Measurements from ENCODE around the gene SPTAN1. TPM values are rescaled to one million over a fixed set of nuclear protein-coding genes. Genes with fewer than 3 reads are reported as not detected.

SPTAN1 gene
- polyA plus RNA-seq, 1 donor from 2014 or later = 287 TPM

GRCh38 chr9:128593856-128594255 is 41.5 kb downstream of the SPTAN1 start:
- no peaks in the 10 kb centered on the region for H3K9me2 ChIP-seq (ENCODE audit: insufficient read depth, low read length)
- no peaks in the 10 kb centered on the region for H3K27me3 ChIP-seq (ENCODE audit: insufficient read depth, low read depth, low read length)
- H3K79me2 ChIP-seq (replicated peaks; ENCODE audit: insufficient read depth, low read length) = no peaks in the 10 kb centered on the region
- no peaks in the 10 kb centered on the region for H3F3A ChIP-seq (ENCODE audit: insufficient read depth, low read length, poor library complexity, severe bottlenecking)
- no peaks in the 10 kb centered on the region for H3K36me3 ChIP-seq (ENCODE audit: insufficient read depth, low read length)
- no peak overlapping the region for H3K4me3 ChIP-seq (ENCODE audit: low read length)
- no peak overlapping the region for H2AFZ ChIP-seq (ENCODE audit: low read depth, low read length)
- no peak overlapping the region for H3K27ac ChIP-seq (ENCODE audit: low read length)
- no peak overlapping the region for H3K9ac ChIP-seq (ENCODE audit: low read length)
- no peak overlapping the region for H3K4me2 ChIP-seq (ENCODE audit: low read length)
- TF ChIP-seq, protein P1, sequence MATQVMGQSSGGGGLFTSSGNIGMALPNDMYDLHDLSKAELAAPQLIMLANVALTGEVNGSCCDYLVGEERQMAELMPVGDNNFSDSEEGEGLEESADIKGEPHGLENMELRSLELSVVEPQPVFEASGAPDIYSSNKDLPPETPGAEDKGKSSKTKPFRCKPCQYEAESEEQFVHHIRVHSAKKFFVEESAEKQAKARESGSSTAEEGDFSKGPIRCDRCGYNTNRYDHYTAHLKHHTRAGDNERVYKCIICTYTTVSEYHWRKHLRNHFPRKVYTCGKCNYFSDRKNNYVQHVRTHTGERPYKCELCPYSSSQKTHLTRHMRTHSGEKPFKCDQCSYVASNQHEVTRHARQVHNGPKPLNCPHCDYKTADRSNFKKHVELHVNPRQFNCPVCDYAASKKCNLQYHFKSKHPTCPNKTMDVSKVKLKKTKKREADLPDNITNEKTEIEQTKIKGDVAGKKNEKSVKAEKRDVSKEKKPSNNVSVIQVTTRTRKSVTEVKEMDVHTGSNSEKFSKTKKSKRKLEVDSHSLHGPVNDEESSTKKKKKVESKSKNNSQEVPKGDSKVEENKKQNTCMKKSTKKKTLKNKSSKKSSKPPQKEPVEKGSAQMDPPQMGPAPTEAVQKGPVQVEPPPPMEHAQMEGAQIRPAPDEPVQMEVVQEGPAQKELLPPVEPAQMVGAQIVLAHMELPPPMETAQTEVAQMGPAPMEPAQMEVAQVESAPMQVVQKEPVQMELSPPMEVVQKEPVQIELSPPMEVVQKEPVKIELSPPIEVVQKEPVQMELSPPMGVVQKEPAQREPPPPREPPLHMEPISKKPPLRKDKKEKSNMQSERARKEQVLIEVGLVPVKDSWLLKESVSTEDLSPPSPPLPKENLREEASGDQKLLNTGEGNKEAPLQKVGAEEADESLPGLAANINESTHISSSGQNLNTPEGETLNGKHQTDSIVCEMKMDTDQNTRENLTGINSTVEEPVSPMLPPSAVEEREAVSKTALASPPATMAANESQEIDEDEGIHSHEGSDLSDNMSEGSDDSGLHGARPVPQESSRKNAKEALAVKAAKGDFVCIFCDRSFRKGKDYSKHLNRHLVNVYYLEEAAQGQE (IDR thresholded peaks at IDR 0.05; ENCODE audit: borderline replicate concordance) = no peak
- no peak for TF ChIP-seq EZH2 (IDR thresholded peaks at IDR 0.05; ENCODE audit: borderline replicate concordance, insufficient read depth, low read length, poor library complexity, severe bottlenecking)
- TF ChIP-seq MXI1 (conservative IDR thresholded peaks at IDR 0.05; ENCODE audit: poor library complexity, severe bottlenecking) = no peak
- TF ChIP-seq SMC3 (conservative IDR thresholded peaks at IDR 0.05; ENCODE audit: poor library complexity) = no peak
- no peak for TF ChIP-seq TAF1 (IDR thresholded peaks at IDR 0.05; ENCODE audit: low read depth)
- no peak for TF ChIP-seq EP300 (conservative IDR thresholded peaks at IDR 0.05; ENCODE audit: poor library complexity, severe bottlenecking)
- TF ChIP-seq, protein P2, sequence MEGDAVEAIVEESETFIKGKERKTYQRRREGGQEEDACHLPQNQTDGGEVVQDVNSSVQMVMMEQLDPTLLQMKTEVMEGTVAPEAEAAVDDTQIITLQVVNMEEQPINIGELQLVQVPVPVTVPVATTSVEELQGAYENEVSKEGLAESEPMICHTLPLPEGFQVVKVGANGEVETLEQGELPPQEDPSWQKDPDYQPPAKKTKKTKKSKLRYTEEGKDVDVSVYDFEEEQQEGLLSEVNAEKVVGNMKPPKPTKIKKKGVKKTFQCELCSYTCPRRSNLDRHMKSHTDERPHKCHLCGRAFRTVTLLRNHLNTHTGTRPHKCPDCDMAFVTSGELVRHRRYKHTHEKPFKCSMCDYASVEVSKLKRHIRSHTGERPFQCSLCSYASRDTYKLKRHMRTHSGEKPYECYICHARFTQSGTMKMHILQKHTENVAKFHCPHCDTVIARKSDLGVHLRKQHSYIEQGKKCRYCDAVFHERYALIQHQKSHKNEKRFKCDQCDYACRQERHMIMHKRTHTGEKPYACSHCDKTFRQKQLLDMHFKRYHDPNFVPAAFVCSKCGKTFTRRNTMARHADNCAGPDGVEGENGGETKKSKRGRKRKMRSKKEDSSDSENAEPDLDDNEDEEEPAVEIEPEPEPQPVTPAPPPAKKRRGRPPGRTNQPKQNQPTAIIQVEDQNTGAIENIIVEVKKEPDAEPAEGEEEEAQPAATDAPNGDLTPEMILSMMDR (IDR thresholded peaks at IDR 0.05; ENCODE audit: poor library complexity, severe bottlenecking) = no peak
- no peak for TF ChIP-seq POLR2AphosphoS5 (IDR thresholded peaks at IDR 0.05)
- no peak for TF ChIP-seq RAD21 (conservative IDR thresholded peaks at IDR 0.05)
- H4K20me1 ChIP-seq (ENCODE audit: insufficient read depth) = no peaks in the 10 kb centered on the region
- H3K9me3 ChIP-seq (ENCODE audit: low read length) = no peaks in the 10 kb centered on the region

DNA sequence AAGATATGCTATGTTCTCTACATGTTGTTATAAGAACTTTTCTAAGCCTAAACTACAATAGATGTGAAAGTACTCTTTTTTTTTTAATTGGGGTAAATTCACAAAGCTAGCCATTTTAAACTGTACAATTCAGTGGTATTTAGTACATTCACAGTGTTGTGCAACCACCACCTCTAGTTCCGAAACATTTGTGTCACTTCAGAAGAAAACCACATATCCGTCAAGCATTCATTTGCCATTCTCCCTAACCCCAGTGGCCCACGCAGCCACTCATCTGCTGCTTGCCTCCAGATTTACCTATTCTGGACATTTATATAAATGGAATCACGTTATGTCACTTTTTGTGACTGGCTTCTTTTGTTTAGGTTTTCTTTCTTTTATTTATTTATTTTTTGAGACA is 43.1 kb downstream of the SPTAN1 start:
- Histone ChIP-seq H2AFZ (ENCODE audit: low read depth, low read length) (no peak overlapping the region), H4K20me1 (ENCODE audit: insufficient read depth) (no peaks in the 10 kb centered on the region), H3K9me3 (ENCODE audit: low read length) (no peaks in the 10 kb centered on the region), H3F3A (ENCODE audit: insufficient read depth, low read length, poor library complexity, severe bottlenecking) (no peaks in the 10 kb centered on the region), H3K36me3 (ENCODE audit: insufficient read depth, low read length) (no peaks in the 10 kb centered on the region), H3K9me2 (ENCODE audit: insufficient read depth, low read length) (no peaks in the 10 kb centered on the region), H3K27ac (ENCODE audit: low read length) (no peak overlapping the region), H3K4me3 (ENCODE audit: low read length) (no peak overlapping the region), H3K79me2 (replicated peaks; ENCODE audit: insufficient read depth, low read length) (no peaks in the 10 kb centered on the region), H3K27me3 (ENCODE audit: insufficient read depth, low read depth, low read length) (no peaks in the 10 kb centered on the region), H3K4me2 (ENCODE audit: low read length) (no peak overlapping the region), H3K9ac (ENCODE audit: low read length) (no peak overlapping the region)
- TF ChIP-seq TAF1 (IDR thresholded peaks at IDR 0.05; ENCODE audit: low read depth) (no peak), SMC3 (conservative IDR thresholded peaks at IDR 0.05; ENCODE audit: poor library complexity) (no peak)

GRCh38 chr9:128600099-128600498 is 47.7 kb downstream of the SPTAN1 start:
- no peaks in the 10 kb centered on the region for H3K9me3 ChIP-seq (ENCODE audit: low read length)
- no peak overlapping the region for H3K27ac ChIP-seq (ENCODE audit: low read length)
- no peak overlapping the region for H3K4me2 ChIP-seq (ENCODE audit: low read length)
- H3K9me2 ChIP-seq (ENCODE audit: insufficient read depth, low read length) = no peaks in the 10 kb centered on the region
- H3K79me2 ChIP-seq (replicated peaks; ENCODE audit: insufficient read depth, low read length) = no peaks in the 10 kb centered on the region
- H3K36me3 ChIP-seq (ENCODE audit: insufficient read depth, low read length) = no peaks in the 10 kb centered on the region
- H3K27me3 ChIP-seq (ENCODE audit: insufficient read depth, low read depth, low read length) = no peaks in the 10 kb centered on the region
- TF ChIP-seq, protein P2 (IDR thresholded peaks at IDR 0.05; ENCODE audit: poor library complexity, severe bottlenecking) = no peak
- TF ChIP-seq MXI1 (conservative IDR thresholded peaks at IDR 0.05; ENCODE audit: poor library complexity, severe bottlenecking) (no peak), EP300 (conservative IDR thresholded peaks at IDR 0.05; ENCODE audit: poor library complexity, severe bottlenecking) (no peak), SMC3 (conservative IDR thresholded peaks at IDR 0.05; ENCODE audit: poor library complexity) (no peak), EZH2 (IDR thresholded peaks at IDR 0.05; ENCODE audit: borderline replicate concordance, insufficient read depth, low read length, poor library complexity, severe bottlenecking) (no peak), RAD21 (conservative IDR thresholded peaks at IDR 0.05) (no peak), TAF1 (IDR thresholded peaks at IDR 0.05; ENCODE audit: low read depth) (no peak), POLR2AphosphoS5 (IDR thresholded peaks at IDR 0.05) (no peak)
- TF ChIP-seq, protein P1 (IDR thresholded peaks at IDR 0.05; ENCODE audit: borderline replicate concordance) = no peak
- H3K9ac ChIP-seq (ENCODE audit: low read length) = no peak overlapping the region
- no peak overlapping the region for H3K4me3 ChIP-seq (ENCODE audit: low read length)
- H3F3A ChIP-seq (ENCODE audit: insufficient read depth, low read length, poor library complexity, severe bottlenecking) = no peaks in the 10 kb centered on the region
- no peak overlapping the region for H2AFZ ChIP-seq (ENCODE audit: low read depth, low read length)
- no peaks in the 10 kb centered on the region for H4K20me1 ChIP-seq (ENCODE audit: insufficient read depth)
